HG03066 (cell line): ENCODE results near the gene LRRFIP1.

Experiments used
- ATAC-seq: cut with Tn5 transposase; IDR thresholded peaks from one replicate; pipeline ENCODE4 v1.9.1; 2021; ENCODE audit warnings: low read depth; ENCODE audit not compliant: unreplicated experiment

The LRRFIP1 gene

DNA sequence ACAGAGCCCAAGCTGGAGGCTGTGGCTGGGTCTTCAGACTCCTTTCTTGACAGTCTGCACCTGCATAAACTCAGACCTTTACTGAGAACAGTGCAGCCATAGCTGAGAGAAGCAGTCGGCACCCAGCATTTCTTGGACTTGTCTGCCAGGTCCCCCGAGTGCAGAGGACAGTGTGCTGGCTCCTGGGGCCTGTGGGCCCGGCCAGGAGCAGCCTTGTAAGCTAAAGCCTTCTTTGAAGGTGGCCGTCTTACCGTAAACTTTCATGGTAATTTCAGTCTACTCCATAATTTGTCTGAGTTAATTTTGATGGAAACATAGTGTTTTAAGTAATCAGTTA, 70.9 kb downstream of the LRRFIP1 start:
- no peak for ATAC-seq

DNA sequence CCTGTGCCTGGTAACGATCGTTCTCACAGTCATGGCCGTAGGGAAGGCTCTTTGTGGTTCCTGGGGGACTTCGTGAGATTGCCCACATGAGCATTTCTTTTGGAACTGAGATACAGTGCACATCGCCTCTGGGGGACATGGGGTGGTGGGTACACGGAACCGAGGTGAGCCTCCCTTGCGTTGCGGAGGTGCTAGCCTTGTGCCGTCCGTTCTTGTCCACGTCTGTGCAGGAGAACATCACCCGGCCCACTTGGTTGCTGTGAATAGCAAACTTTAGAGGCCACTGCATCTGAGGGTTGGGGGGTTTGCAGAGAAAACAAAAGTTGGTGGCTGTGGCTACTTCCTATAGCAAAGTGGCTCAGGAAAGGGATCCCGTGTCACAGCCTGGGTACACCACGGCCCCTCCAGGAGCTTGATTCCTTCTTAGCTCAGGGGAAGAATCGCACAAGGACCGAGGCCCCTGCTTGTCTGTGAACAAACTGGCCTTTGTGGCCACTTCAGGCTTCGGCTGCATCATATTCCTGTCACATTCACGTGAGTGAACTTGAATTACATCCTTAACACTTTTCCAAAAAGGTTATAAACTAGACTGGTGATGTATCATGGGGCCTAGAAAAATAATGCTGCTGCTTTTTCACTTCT, 72.6 kb downstream of the LRRFIP1 start:
- ATAC-seq: no peak

DNA sequence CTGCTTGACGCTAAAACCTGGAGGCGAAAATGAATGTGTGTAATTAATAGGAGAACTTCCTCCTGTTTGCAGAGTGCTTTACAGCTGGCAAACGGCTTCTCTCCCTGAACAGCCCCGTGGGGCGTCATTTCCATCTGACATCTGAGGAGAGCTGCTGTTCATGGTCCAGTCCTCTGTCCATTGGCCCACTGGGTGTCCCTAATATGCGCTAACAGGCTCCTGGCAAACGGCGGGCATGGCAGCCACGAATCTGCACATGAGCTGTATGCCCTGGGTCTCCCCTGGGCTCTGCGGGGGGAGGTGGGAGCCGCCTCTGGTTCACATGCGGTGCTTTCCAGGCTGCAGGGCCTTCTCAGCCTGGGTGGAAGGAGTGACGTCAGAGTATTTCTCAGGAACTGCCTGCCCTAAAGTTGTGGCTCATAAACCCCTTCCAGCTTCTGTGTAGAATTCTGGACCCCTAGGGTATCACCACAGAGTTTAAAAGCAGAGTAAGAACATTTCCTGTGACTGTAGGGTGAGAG, 73.2 kb downstream of the LRRFIP1 start:
- no peak for ATAC-seq

DNA sequence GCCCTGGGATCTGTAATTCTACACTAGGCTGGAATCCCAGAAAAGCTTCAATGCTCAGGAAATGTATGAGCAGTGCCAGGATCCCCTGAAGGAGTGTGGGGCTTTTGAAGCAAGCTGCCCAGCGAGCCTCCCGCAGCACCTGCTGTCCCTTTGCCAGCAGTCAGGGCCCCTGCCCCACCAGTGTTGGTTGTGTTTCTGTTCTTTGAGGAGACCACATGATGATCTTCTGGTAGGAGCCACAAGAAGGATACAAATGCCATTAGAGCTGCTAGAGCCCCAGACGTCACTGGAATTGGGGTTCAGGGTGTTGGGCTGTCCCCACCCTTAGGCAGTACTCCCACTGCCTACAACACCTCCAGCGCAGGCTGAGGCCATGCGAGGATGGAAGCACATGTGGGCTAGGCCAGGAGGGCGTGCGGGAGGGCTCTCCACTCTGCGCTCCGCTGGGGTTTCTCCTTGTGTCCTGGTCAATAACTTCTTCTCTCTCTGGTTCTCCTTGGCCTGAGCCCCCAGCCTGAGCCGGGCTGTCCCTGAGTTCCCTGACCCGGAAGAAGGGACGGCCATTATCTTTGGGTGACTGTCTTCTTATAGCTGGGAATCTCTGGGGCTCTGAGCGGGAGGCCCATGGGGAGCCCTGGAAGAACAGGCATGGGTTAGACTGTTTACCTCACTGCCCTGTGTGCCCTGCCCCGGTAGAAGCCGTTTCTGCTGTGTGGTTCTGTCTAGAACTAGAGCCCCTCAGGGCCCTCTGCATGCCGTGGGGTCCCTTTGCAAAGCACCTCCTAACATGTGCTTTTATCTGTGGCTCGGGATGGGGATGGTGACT, 73.9 kb downstream of the LRRFIP1 start:
- no peak for ATAC-seq

DNA sequence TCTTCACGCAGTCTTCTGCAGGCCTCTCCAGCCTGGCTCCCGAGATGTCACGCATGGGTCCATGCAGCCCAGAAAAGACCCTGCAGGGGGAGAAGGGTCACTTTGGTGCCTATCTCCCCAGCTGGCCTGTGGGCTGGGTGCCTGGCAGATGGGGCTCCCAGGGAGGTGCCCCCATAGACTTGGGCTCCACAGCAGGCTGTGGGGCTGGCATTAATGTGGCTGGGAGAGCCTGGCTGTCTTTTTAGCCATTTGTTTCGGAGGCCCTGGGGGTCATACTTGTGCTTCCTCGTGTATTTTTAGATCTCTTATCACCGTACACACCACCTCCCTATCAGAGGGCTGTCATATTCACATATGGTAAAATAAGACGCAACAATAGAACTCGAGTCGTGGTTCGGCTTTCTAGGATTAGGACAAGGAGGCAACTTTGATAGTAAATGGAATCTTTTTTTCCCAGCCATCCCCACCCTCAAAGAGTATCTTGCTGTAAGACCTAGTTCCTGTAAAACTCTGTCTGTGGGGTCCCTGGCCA, 74.5 kb downstream of the LRRFIP1 start:
- no peak for ATAC-seq

DNA sequence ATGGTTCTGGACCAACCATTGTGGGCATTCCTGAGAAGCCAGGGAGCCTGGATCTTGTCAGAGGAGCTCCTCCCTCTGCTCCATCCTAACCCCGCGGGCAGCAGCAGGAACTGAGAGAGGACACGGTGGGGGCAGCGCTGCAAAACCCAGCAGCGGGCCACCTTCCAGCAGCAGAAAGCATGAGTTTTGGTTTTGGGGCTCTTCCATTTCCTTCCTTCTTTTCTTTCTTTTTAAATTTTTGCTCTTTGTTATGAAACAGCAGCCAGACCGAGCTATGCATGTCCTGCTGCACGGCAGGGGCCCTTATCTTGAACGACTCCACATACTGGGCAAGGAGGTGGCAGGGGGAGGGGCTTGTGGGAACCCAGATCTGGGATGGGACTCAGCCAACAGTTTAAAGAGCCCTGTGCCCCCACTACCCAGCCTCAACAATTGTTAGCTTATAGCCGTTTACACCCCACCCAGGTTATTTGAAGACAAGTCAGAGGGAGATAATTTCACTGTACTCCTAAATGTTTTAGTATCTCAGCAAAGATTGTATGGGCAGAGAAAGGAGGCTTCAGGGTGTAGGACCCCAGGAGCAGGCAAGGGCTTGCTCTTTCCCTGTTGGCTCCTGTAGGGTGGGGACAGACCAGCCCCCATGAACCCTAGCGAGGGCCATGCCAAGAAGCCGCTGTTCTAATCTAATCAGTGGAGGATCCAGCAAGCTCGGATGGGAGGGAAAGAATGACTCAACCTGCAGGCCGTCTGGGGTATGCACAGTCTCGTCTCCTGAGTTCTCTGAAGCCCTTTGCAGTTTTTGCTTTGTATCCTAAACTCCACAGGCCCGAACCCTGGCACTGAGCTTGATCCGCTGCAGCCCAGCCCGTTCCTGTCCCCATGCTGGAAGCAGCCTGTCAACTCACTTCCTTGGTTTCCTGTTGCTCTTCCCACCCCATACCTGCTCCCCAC, 75.3 kb downstream of the LRRFIP1 start:
- ATAC-seq: peak; percentile 28

DNA sequence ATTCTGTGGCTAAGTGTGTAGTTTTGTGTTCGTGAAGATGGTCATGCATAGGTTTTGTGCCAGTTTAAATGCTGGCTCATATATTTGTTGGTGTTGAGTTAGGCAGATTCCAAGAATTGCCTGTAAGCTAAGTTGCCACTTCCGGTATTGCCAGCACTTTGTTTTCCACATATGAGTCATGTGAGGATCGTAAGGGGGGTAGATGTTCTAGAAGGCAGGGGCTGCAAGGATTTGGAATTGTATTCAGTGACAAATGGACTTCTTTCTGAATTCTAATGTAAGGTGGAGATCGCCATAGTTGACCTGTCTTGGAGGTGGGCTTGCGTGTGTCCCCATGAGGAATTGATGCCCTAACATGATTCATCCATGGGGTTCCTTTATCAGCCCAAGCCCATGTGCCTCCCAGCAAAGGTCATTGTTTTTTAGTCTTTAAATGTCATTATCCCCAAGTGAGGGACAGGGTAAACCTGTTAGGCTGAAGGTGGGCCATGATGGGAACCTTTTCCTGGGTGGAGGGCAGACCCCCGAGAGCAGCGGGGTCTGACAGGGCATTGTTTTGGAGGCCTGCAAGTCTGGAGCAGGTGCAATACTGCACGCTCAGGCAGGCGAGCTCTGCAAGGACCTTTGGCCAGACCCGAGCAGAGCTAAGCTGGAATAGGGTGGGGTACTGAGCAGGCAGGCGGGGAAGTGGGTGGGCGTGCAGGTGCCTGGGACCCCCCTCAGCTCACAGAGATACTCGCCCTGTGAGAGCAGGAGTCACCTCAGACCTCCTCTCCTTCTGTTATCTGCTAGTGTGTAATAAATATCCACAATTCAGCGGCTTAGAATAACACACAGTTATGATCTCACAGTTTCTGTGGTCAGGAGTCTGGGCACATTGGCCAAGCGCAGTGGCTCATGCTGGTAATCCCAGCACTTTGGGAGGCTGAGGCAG, 77.4 kb downstream of the LRRFIP1 start:
- no peak for ATAC-seq

DNA sequence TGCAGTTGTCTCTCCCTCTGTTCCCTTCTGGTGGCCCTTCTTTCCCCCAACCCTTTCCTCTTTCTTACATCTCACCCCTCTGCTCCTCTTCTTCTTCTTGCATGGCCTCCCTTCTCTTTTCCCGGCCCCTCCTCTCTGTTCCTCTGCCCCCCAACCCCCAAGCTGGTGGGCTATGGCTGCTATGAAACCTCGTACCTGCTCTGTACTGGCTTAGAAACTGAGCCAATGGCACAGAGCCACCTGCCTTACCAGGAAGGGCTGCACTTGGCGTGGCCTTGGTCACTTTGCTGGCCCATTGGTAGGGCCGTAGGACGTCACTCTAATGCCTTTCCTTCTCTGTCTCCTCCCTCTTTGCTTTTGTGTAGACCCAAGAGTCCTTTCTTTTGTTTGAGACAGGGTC, 78.9 kb downstream of the LRRFIP1 start:
- ATAC-seq: no peak

DNA sequence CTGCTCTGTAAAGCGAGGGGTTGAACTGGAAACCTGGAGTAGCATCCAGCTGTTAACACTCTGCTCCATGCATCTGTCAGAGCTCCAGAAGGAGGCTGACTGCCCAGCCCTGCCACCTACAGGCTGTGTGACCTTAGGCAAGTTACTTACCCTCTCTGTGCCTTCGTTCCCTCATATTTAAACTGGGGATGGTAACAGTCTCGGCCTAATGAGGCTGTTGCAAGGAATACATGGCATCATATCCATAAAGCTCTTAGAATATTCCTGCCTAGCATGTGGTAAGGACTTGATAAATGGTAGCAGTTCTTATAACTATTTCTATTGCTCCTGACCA, 80.6 kb downstream of the LRRFIP1 start:
- no peak for ATAC-seq

DNA sequence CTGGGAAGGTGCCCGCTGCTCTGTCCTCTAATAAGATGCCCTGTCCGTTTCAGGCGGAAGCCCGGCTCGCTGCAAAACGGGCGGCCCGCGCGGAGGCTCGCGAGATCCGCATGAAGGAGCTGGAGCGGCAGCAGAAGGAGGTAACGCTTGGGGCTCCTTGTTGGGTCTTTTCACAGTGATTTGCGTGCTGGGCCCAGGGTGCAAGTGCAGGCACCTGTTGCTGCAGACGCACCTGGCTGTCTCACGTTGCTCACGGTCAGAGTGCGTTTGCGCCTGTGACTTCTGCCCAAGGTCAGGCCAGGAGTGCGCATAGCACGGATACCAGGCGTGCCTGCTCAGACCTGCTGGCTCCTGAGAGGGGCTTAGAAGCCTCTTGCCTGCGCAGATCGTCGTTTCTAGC, 81.1 kb downstream of the LRRFIP1 start:
- ATAC-seq: no peak

DNA sequence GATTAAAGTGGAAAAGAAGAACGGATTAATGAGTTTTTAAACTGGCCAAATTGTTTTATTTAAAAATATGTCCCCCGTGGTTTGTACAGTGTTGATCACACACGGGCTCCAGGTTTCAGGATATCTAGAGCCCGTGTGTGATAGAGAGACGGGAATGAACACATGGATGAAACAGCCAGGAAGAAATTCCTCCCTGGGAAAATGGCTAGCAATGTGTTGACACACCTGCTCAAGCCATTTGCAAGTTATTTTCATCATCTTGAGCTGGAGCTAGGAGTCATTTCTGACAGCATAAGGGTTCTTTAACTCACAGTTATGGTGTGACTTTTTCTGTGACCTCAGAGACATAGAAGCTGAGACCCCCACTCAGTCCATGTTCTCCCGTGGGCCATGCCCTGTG, 81.6 kb downstream of the LRRFIP1 start:
- no peak for ATAC-seq

DNA sequence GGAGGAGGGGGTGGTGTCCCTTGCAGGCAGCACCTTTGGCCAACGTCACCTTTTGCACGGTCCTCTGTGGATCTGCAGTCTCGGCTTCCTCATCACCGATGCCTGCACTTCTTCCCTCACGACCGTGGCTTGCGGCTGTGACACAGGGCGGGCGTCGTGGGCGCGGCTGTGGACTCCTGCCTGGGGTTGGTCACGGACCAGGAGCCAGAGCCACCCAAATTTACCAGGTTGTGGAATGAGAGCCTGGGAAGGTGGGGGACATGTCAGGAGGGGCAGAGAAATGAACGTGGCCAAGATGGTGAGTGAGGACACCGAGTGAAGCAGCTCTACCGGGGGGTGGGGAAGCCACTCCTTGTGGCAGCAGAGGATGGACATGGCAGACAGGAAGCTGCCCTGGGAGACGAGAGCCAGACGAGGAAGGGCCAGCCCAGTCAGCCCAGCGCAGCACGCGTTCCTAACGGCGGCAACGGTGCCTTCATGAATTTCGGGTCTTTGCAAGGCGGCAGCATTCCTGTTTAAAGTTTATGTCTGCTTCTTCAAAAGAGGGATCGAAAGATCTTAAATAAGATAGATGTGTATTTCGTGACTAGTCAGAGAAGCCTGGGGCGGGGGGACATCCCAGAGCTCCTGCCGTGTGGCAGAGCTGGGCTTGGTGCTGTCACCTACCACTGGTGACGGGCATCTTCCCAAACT, 84.2 kb downstream of the LRRFIP1 start:
- ATAC-seq: no peak

DNA sequence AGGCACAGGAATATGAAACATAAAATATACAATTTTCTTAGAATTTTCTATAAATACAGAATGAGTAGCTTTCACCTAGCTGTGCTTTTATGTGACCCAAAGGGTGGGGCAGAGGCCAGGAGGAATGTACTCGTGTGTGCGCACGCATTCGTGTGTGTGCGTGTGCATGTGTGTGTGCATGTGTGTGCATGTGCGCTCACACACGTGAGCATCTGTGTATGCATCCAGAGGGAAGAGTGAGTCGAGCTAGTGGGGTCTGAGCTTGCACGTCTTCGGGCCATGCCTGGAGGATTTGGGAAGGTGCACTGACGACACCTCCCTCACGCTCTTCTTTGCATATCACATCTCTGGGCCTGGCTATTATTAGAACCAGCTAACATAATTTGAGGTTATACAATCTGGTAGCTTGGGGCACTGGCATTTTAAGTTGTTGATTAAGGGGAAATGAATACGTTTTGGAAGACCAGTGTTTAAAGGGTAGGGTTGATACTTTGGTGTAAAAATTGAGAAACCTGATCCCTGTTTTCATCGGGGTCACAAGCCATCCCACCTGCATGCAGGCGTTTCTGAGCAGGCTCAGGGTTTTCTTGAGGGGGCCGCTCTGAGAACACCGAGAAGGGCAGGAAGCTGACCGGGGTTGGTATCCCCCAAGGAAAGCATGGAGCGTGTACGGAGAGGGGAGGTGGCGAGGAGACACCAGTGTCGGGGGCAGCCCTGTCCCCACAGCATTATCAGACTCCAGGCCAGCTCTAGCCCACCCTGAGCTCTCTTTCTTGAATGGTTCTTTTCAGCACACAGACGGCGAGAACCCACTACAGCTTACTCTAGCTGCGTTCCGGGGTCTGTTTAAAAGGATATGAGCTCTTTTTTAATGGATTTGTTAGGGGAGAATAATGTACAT, 85.3 kb downstream of the LRRFIP1 start:
- no peak for ATAC-seq

DNA sequence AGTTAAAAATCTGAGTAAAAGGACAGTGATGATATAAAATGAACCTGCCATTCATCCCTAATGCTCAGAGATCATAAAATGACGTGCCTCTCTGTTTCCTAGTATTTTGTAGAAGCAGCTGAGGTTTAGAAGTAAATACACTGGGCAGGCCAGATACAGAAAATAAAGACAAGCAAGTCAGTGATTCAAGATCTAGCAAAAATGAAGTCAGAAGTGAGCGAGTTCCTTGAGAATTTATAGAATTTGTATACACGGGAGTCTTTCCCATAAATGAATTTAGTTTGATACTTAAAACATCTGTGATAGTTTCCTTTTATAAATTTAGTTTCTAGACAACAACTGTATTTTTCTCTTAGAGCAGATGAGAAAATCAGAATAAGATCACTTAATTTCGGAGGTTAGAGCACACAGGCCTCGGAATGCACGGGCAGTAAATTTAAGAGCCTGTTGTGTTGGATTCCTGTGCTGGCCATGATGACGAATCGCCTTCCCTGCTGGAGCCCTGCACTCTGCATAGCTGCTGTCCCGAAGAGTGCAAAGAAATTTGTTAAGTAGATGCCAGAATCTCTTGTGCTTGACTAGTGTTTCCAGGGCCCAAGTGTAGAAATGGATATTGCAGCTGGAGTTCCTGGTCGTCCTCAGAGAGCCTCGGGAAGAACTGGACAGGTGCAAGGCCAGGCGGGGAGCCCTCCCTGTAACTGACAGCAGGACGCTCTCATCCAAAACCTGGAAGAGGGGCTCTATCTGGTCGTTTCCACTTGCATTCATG, 87.5 kb downstream of the LRRFIP1 start:
- no peak for ATAC-seq

DNA sequence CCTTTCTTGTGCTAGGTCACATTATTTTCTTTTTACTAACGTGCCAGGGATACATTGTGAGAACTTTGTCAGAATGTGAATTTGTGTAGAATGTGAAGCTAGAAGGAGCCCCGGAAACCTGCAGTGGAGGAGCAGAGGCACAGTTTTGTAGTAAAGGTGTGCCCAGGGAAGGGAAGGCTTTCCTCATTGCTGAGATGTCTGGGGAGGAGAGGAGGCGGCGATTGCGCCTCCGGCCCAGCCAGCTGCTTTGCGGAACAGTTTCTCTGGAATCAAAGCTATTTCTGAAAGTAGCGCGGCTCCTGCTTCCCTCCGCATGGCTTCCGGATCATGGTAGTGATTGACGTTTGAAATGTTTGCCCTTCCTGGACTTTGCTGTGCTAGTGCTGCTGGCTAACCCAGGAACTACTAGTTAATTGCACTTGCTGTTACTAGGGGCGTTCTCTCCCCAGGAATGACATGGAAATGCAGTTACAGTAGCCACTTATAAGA, 88.1 kb downstream of the LRRFIP1 start:
- no peak for ATAC-seq

DNA sequence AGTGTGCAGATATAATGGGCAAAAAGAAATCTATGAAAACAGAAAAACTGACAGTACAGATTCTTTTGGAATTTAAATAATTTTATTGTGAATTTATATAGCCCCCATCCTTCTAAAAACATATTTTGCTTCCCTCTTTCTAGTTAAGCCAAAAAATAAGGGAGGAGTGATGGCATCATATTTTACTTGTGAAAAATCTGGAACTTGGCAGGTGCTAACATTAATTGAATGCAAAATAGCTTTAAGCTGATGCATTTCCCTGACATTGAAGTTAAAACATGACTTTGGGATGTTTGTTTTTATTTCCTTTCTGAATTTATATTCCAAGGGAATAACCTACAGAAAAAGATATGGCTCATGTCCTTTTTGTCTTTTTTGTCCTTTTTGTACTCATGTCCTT, 88.6 kb downstream of the LRRFIP1 start:
- ATAC-seq: no peak
